Left kidney (tissue), 2 donors: ENCODE data around the gene MVD. TPM values are rescaled to one million over a fixed set of nuclear protein-coding genes. Genes with fewer than 3 reads are reported as not detected.

Source experiments
- DNase-seq: peaks from one replicate; pipeline ENCODE4 v3.0.0-alpha.2; 2013
- polyA plus RNA-seq: library from polyadenylated mRNA; unstranded; fragments of 120-200 nt; gene quantifications from one replicate; pipeline ENCODE4 v1.2.1, GENCODE V29; 2013; ENCODE audit not compliant: insufficient read length

Gene MVD
- polyA plus RNA-seq, 1 donor, result 24.5 TPM

GRCh38 chr16:88698646-88699045 is 35.8 kb upstream of the MVD start:
- DNase-seq, result no peak

GRCh38 chr16:88697831-88698615 is 35.1 kb upstream of the MVD start:
- DNase-seq, result no peak

DNA sequence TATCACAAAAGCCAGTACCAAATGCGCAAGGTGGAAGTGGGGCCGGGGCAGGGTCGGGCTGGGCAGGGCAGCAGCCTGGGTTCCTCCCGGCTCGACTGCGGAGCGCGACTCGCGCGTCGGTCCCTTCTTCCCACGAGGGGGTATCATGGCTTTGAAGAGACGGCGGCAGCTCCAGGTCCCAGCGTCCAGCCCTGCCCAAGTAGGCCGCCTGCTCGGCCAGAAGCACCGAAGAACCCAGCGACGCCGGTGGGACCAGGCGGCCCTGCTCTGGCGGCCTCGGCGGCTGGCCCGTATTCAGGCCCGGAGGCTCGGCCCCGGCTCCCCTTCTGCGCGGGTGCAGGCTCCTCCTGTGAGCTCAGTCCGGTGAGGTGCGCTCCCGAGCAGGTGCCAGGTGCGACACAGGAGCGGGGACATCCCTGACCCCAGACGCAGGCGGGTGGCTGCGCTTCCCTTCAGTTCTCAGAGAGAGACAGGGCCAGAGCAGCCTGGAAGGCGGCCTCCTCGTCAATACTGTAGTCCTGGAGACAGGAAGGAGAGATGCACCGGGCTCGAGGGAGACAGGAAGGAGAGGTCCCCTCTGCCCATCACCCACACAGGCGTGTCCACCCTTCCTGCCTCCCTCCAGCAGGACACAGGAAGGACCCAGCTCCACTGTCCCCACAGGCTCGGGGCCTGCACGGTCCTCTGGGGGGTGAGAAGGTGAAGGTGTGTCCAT is 34.4 kb upstream of the MVD start:
- no peak for DNase-seq

DNA sequence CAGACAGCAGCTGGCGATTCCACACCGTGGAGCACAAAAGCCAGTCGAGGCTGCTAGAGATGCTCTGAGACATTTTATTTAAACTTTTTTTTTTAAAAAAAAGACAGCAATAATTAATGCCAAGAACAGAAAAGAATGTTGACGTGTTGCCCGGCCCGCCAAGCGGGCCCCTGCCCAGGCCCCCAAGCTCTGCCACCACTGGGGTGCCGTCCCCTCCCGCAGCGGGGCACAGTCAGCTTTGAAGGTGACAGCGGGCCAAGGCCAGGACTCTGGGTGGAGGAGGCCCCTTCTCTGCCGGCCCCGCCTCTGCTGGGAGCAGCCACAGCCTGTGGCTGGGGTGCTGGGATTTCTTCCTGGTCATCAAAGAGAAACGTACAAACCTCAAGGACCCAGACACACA is 33.5 kb upstream of the MVD start:
- DNase-seq, result no peak

DNA sequence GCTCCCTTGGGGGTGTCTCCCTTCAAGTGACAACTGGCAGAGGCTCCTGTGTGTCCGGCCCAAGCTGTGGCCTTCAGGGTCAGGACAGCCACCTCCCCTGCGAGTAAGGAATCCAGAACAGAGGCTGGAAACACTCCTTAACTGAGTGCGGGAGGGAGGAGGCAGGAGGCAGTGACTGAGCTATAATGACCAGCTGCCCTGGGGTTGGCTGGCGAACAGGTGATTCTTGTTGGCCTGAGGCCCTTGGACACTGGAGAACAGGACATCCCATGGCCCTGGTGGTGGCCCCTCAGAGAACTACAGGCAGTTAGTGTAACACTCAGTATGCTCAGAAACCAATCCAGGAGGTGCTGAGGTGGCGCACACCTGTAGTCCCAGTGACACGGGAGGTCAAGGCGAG is 32.9 kb upstream of the MVD start:
- DNase-seq, result no peak

- DNase-seq, result no peak
Measured at GRCh38 chr16:88695218-88695617, 32.3 kb upstream of the MVD start.

- no peak for DNase-seq
Measured at GRCh38 chr16:88694221-88695087, 31.6 kb upstream of the MVD start.

DNA sequence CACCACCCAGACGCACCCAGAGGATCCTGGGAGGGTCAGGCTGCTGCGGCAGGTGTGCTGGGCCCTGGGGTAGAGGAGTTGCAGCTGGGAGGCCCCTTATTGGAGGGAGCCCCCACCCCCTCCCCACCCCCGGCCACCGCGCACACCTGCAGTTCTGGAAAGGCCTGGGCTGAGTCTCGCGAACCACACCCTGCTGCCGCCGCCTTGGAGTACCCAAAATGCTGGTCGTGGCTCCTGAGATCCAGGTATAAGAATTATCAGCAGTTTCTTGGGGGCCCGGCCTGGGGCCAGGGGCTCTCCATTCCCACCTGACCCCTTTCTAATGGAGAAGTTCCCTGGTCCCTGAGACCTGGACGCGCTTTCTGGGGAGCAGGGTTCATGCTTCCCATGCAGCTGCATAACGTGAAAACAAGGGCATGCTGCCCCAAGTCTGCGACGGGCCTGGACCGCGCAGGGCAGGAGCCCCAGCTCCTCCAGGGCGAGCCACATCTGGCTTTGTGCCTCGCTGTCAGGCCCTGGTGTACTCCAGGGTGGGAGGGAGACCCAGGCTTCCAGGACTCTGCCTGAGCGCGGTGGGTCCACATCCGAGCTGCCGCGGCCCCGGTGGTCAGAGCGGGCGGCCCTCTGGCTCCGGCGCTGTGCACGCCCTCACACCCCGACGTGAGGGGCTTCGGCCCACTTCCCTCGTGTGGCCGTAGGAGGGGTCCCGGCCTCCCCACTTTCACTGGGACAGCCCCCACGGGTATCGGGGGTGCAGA is 30.7 kb upstream of the MVD start:
- no peak for DNase-seq

- no peak for DNase-seq
Measured at GRCh38 chr16:88692861-88693260, 30.0 kb upstream of the MVD start.

DNA sequence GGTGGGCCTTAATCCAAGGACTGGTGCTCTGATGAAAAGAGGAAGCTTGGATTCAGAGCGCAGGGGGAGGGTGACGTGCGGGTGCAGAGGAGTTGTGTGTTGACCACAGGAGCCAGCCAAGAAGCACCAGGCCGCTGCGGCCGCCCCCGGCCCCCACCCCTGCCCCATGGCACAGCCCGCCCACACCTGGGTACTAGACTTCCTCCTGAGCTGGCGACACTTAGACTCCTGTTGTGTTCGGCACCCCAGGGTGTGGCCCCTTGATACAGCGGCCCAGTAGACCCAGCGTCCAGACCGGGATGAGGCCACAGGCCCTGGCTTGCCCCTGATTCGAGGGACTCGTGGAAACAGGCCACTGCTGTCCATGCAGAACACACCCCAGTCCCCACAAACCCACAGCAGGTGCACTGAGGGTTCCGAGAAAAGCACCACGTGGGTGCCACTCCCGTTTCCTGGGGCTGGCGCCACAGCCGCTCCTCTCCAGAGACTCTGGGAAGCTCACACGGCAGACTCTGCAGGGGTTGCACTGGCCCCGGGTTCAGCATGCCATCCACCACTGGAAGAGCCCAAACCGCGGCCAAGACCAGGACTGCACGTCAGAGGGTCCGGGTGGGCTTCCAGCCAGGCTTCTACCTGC is 29.2 kb upstream of the MVD start:
- no peak for DNase-seq

DNA sequence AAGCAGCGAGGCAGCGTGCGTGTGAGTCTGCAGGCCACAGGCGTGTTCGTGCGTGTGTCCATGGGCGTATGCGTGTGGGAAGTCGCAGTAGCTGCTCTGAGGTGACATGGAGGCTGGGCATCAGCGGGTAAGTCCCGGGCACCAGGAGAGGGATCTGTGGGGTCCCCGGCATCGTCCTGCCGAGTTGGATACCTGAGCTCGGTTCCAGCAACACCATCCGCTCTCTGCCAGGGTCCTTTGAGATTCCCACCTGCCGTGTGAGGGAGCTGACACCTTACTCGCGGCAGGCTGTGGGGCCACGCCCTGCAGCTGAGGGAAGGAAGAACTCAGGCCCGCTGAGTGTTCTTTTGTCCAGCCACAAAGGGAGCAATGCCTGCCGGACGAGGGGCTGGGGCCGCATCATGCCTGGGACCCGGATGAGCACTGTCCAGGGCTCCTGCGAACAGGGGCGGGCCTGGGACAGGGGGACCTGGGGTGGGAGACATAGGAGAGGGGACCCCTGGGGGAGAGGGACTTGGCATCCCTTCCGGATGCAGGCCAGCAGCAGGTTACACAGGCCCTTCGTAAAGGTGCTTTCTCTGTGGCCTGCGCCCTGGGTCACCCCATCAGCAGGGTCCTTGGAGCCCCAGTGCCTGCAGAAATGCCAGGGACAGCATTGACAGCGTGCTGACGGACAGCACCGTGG is 28.4 kb upstream of the MVD start:
- DNase-seq, result no peak

GRCh38 chr16:88690341-88691128 is 27.6 kb upstream of the MVD start:
- no peak for DNase-seq

DNA sequence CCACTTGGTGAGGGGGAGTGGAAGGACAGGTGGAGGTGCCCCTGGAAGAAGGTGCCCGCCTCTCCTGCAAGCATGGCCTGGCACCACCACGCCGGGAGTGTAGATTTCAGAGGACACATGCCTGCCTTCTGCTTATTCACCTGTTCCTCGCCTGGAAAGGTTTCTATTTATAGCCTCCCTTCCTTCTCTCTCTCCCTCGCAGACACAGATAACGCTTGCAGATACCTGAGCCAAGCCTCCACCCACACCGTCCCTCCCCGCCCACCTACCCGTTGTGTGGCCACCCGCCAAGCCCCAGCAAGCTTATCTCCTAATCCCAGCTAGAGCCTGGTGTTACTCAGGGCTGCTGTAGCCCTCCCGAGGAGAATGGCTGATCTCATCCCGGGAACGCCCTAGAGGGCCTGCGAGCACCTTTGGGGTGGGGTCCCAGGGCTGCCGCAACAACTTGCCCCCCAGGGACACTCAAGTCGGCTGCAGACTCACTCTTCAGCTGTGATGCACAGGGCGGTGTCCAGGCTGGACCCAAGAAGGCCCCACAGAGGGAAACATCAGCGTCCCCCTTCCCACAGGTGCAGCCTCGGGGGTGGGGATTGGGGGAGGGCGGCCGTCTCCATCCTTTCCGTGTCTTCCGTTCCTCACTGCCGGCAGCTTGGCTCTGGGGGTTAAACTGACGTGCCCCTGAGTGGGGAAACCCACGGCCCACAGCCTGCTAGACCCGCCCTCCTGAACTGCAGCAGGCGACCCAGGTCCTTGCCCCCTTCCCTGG is 25.3 kb upstream of the MVD start:
- no peak for DNase-seq

- no peak for DNase-seq
Measured at GRCh38 chr16:88687676-88688012, 24.8 kb upstream of the MVD start.

DNA sequence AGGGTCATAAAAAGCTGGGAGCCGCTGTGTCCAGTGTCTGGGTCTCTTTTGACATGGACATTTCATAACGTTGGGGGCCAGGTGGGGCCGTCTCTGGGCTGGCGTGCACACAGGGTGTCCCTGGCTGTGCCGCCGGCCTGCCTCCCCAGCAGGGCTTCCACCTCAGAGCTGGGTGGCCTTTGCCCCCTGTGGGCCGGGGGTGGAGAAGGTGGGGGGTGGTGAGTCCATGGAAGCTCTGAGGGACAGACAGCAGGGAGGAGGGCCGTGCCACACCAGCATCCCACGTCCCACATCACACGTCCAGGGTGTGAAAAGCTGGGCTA is 24.3 kb upstream of the MVD start:
- no peak for DNase-seq

DNA sequence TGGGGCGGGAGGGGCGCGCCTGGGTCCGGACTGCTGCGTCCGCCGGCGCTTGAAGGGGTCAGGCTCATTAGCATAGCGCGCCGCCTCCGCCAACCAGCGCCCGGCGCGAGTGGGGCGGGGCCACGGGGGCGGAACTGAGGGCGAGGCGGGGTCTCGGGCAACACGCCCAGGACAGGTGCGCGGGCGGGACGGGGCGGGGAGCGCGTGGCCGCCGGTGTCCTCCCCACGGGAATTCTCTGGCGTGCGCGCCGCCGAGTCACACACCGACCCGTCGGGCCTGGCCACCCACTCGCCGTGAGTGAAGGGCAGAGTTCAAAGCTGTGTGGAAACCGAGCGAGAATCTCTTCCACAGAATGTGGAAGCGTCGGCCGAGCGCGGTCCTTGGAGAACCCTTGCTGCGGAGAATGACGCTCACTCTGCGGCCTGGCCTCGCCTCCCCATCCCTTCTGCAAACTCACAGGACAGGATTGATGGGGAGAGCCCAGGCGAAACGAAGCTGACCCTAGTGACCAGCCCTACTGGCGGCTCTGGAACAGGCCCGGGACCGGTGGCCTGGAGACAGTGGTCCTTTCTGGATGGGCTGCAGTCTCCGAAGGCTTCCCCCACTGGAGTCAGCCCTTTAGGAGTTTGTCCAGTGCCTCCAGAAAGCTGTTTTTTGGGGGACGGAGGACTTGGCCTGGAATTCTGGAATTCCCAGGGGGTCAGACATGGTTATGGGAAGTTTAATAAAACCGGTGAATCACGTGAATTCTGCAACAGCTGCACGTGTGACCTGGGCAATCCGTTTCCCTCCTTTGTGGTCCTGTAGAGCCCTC is 23.8 kb upstream of the MVD start, which contains the start of gene SNAI3:
Gene SNAI3, minus strand, starts transcription at position 69 of the 815 bp plus-strand sequence. CDS start 101 bp downstream, outside the sequence.
- peak; percentile 63 for DNase-seq

DNA sequence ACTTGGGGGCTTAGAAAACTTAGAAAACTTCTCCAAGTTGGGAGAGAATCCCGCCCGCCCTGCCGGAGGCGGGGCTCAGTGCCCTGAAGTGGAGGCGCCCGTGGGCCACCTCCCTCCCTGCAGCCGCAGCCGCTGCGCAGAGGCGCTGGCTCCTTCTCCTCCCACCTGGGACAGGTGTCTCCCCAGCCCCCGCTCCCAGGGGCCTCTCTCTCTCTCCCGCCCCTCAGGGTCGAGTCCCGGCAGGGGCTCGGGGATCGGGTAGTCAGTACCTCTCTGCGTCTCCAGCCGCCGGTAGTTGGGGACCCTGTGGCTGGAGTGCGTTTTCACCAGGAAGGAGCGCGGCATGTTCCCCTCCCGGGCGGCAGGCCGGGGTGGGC is 23.2 kb upstream of the MVD start:
- no peak for DNase-seq
